Tibial artery (tissue), 4 donors: ENCODE measurements around the gene ATF7IP2.
"Not testable (repeated sequence)": the region's sequence is repeated elsewhere in the genome, so short reads cannot be mapped to it uniquely, and the experiment has no call there.

ENCODE experiments used
- DNase-seq, 2 donors: peaks; one replicate each; pipeline ENCODE4 v3.0.0-alpha.2; 2019
- H3K27ac ChIP-seq, 2 donors: fragments of 200-600 bp; sonication (generic) in 1 of 2; 1 replicate in 1 of 2; 2 replicates in 1 of 2; pipeline ENCODE4 v1.5.1; 2018 to 2019; ENCODE audit warnings: mild to moderate bottlenecking in 1 of 2
- H3K27me3 ChIP-seq, 2 donors: fragments of 200-600 bp; sonication (generic) in 1 of 2; one replicate each; pipeline versions ENCODE4 v1.5.1 to v1.6.0; 2016 to 2019
- H3K36me3 ChIP-seq, 3 donors: fragments of 200-600 bp; sonication (generic) in 2 of 3; one replicate each; pipeline ENCODE4 v1.5.1; 2016 to 2019; ENCODE audit warnings: mild to moderate bottlenecking in 2 of 3
- H3K4me1 ChIP-seq, 4 donors: fragments of 200-600 bp; sonication (generic) in 2 of 4; 1 replicate in 3 of 4; 2 replicates in 1 of 4; pipeline ENCODE4 v1.5.1; 2016 to 2019
- H3K4me3 ChIP-seq, 2 donors: fragments of 200-600 bp; sonication (generic) in 1 of 2; 1 replicate in 1 of 2; 2 replicates in 1 of 2; pipeline ENCODE4 v1.5.1; 2018 to 2019; ENCODE audit warnings: mild to moderate bottlenecking in 2 of 2
- H3K9me3 ChIP-seq, 3 donors: fragments of 200-600 bp; sonication (generic) in 1 of 3; one replicate each; pipeline ENCODE4 v1.5.1; 2016 to 2019
- intact Hi-C: fragments of 100-400 bp; cut with DNase I; formaldehyde crosslinking; loops from one replicate; pipeline ENCODE4 v1.15.0; 2023; ENCODE audit warnings: low total_unique reads
- TF ChIP-seq, protein P1 (sequence below), 2 experiments: fragments of 200-600 bp in 1 of 2; fragments of 450-650 bp in 1 of 2; IDR thresholded peaks; one replicate each; pipeline ENCODE4 v1.5.1; 2017 to 2019; ENCODE audit warnings: antibody characterized with exemption in 2 of 2, mild to moderate bottlenecking in 1 of 2, moderate library complexity in 1 of 2

The ATF7IP2 gene

DNA sequence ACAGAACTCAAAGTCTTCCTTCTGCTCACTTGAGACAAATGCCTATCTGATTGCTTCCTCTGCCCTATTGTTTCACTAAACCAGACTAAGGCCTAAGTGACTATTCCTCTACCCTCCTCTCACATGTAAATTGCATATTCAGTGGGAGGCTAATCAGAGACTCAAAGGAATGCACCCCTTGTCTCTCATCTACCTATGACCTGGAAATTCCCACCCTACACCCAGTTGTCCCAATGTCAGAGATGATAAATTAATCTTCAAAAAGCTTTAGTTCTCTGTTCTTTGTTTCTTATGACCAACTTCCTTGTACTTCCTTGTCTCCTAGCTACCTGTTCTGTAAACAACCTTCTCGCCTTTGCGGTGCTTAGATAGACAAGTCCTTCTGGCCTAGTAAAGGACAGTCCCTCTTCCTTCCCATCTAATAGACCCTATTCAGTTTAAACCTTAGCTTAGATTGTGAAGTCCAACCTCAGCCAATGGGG lies 118.6 kb downstream of the ATF7IP2 start:
- Histone ChIP-seq H3K4me3 (no peak overlapping the region), H3K4me1 (no peaks in the 10 kb centered on the region), H3K36me3 (peaks cover 6 to 9% (median 8%) of the 10 kb centered on the region in 3 donors), H3K9me3 (no peaks in the 10 kb centered on the region), H3K27ac (no peak overlapping the region), H3K27me3 (no peaks in the 10 kb centered on the region)
- intact Hi-C loops = no loop called here
- TF ChIP-seq, protein P1, sequence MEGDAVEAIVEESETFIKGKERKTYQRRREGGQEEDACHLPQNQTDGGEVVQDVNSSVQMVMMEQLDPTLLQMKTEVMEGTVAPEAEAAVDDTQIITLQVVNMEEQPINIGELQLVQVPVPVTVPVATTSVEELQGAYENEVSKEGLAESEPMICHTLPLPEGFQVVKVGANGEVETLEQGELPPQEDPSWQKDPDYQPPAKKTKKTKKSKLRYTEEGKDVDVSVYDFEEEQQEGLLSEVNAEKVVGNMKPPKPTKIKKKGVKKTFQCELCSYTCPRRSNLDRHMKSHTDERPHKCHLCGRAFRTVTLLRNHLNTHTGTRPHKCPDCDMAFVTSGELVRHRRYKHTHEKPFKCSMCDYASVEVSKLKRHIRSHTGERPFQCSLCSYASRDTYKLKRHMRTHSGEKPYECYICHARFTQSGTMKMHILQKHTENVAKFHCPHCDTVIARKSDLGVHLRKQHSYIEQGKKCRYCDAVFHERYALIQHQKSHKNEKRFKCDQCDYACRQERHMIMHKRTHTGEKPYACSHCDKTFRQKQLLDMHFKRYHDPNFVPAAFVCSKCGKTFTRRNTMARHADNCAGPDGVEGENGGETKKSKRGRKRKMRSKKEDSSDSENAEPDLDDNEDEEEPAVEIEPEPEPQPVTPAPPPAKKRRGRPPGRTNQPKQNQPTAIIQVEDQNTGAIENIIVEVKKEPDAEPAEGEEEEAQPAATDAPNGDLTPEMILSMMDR (IDR thresholded peaks at IDR 0.05) = no peak
- no peak for DNase-seq

DNA sequence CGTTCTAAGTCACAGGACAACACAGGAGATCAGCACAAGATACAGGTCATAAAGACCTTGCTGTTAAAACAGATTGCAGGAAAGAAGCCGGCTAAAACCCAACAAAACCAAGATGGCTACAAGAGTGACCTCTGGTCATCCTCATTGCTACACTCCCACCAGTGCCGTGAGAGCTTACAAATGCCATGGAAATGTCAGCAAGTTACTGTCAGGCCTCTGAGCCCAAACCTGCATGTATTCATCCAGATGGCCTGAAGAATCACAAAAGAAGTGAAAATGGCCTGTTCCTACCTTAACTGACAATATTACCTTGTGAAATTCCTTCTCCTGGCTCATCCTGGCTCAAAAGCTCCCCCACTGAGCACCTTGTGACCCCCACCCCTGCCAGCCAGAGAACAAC lies 119.4 kb downstream of the ATF7IP2 start:
- not testable (repeated sequence) for H3K4me3 ChIP-seq, H3K4me1 ChIP-seq, DNase-seq, H3K36me3 ChIP-seq, H3K27me3 ChIP-seq, H3K27ac ChIP-seq, H3K9me3 ChIP-seq
- intact Hi-C loops = loop anchor here (5.0 kb wide), 1 partner anchor 253 kb away; no protein-coding TSS in a partner anchor

DNA sequence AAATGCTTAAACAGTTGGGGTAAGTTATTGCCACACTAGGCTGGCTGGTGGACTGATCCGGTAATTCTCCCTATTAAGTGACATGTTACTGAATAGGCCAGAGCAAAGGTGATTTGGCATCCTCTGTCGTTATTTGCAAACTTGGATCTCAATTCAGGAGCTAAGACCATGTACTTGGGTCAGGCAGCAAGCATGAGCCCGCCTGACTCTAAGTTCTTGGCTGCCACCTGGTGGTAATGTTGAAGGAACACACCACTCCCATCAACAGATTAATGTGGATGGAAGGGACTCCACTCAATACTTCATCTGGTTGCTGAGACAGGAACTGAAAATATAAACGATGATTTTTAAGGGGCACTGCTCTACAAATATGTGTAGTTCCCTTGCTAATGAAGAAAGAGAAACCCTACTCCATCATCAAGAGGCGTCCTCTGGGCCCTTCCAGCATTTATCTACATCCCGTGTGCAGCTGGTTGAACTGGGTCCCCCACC lies 123.7 kb downstream of the ATF7IP2 start:
- no peak overlapping the region for H3K27ac ChIP-seq
- H3K36me3 ChIP-seq = peaks cover 6 to 13% (median 9%) of the 10 kb centered on the region in 3 donors
- intact Hi-C loops = loop anchor here (5.0 to 10.0 kb wide), 2 partner anchors 195 to 257 kb away; no protein-coding TSS in a partner anchor
- peak in 1 of 2 donors; percentile 47 for DNase-seq
- no peak overlapping the region for H3K4me3 ChIP-seq
- TF ChIP-seq, protein P1 (IDR thresholded peaks at IDR 0.05) = peak; percentile 75 to 81
- peaks cover 0 to 7% (median 6%) of the 10 kb centered on the region in 4 donors for H3K4me1 ChIP-seq
- no peaks in the 10 kb centered on the region for H3K27me3 ChIP-seq
- no peaks in the 10 kb centered on the region for H3K9me3 ChIP-seq

DNA sequence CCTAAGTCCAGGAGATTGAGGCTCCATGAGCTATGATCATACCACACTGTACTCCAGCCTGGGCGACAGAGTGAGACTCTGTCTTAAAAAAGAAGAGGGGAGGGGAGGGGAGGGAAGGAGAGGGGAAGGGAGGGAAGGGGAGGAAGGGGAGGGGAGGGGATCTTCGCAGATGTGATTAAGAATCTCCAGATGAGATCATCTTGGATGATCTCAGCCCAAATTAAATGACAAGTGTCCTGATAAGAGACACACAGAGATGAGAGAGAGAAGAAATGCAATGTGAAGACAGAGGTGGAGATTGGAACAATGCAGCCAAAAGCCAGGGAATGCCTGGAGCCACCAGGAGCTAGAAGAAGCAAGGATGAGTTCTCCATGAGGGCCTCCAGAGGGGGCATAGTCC lies 124.4 kb downstream of the ATF7IP2 start:
- intact Hi-C loops = loop anchor here (10.0 kb wide), 1 partner anchor 195 kb away; no protein-coding TSS in a partner anchor
- Histone ChIP-seq H3K4me3 (no peak overlapping the region), H3K4me1 (peaks cover 0 to 13% (median 12%) of the 10 kb centered on the region in 4 donors), H3K9me3 (no peaks in the 10 kb centered on the region), H3K27ac (no peak overlapping the region), H3K27me3 (no peaks in the 10 kb centered on the region), H3K36me3 (peaks cover 6 to 13% (median 9%) of the 10 kb centered on the region in 3 donors)
- no peak for DNase-seq
- TF ChIP-seq, protein P1 (IDR thresholded peaks at IDR 0.05) = no peak

DNA sequence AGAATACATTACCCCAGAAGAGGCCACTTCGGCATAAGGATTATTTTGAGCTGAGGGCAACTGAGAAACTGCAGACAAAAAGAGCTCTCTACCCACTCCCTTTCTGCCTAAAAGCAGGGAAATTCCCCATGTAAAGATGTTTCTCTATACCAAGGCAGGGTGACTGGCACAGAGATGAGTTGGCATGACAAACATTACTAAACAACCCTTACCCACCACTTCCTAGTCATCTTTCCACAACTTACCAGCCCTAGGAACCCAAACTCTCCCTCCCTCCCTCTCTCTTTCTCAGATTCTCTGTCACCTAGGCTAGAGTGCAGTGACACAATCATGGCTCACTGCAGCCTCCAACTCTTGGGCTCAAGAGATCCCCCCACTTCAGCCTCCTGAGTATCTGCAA lies 126.0 kb downstream of the ATF7IP2 start:
- Histone ChIP-seq H3K4me3 (no peak overlapping the region), H3K9me3 (no peaks in the 10 kb centered on the region), H3K36me3 (peaks cover 6 to 13% (median 7%) of the 10 kb centered on the region in 3 donors), H3K27me3 (no peaks in the 10 kb centered on the region), H3K27ac (no peak overlapping the region), H3K4me1 (peaks cover 0 to 18% (median 14%) of the 10 kb centered on the region in 4 donors)
- TF ChIP-seq, protein P1 (IDR thresholded peaks at IDR 0.05) = no peak
- intact Hi-C loops = loop anchor here (10.0 kb wide), 1 partner anchor 197 kb away; no protein-coding TSS in a partner anchor
- DNase-seq = no peak

DNA sequence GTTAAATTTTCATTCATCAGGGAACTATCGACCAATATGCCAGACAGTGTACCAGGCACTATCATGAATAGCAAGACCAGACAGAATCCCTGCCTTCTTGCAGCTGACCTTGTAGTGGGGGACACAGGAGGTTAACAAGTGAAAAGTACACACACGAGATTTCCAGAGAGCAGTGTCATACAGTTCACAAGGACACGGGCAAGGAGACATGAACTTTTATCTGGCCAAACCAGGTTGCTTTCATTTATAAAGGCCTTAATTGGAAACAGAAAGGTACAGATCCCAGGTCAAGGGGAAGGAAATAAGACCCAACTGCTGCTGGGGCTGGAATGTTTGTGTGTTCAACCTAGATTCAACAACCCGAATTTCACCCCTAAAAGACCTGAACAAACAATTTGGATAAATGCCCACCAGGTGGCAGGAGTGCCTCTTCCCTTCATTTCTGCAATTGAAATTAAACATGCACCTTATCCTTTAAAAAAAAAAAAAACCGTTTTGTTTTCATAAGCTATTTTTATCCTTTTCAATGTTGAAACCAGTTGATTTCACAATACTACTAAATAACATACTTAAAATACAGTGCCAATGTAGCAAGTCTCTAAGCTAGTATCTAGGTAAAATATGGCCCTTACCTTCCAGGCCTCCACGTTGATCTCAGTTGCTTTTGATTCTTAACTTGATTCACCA lies 128.7 kb downstream of the ATF7IP2 start:
- DNase-seq = peak in 1 of 2 donors; percentile 38
- TF ChIP-seq, protein P1 (IDR thresholded peaks at IDR 0.05) = peak; percentile 60 to 76
- Histone ChIP-seq H3K4me1 (peaks cover 0 to 18% (median 14%) of the 10 kb centered on the region in 4 donors), H3K27ac (peak overlapping the region; percentile 57 to 66), H3K27me3 (no peaks in the 10 kb centered on the region), H3K9me3 (no peaks in the 10 kb centered on the region), H3K4me3 (no peak overlapping the region), H3K36me3 (peaks cover 0 to 6% (median 0%) of the 10 kb centered on the region in 3 donors)
- intact Hi-C loops = loop anchor here (2.0 to 10.0 kb wide), 3 partner anchors 200 to 408 kb away; no protein-coding TSS in a partner anchor
